Stimulated activated naive CD8-positive, alpha-beta T cell treated with anti-CD3 and anti-CD28 coated beads, Interleukin-15, Interleukin-2, amounts not matched to agents 100 U/mL and 50 U/mL, for 24 hours (primary cell): Measurements from ENCODE around the gene NELL2.
A peak's percentile ranks its signal among the peaks of the same experiment; 100 is the strongest.
"Not testable (repeated sequence)": the region's sequence is repeated elsewhere in the genome, so short reads cannot be mapped to it uniquely, and the experiment has no call there.

Source experiments
- ATAC-seq: fragments of 150-1000 bp; cut with Tn5 transposase; one replicate; pipeline ENCODE4 v1.10.0; 2021
- DNase-seq: peaks from one replicate; pipeline ENCODE4 v3.0.0; 2021

The NELL2 gene

DNA sequence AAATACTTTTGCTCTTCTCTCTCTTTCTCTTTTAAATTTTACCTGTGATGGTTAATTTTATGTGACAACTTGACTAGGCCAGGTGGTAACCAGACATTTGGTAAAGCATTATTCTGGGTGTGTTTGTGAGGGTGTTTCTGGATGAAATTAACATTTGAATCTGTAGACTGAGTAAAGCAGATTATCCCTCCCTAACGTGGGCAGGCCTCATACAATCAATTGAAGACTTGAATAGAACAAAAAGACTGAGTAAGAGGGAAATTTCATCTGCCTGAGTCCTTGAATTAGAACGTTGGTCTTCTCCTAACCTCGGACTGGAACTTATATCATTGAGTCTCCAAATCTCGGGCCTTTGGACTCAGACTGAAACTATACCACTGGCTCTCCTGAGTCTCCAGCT, 182.1 kb downstream of the NELL2 start:
- ATAC-seq (peak; percentile 63), DNase-seq (no peak)

- ATAC-seq (no peak), DNase-seq (no peak)
These were observed 186.5 kb downstream of the NELL2 start for GRCh38 chr12:44689587-44689986.

- not testable (repeated sequence) for ATAC-seq, DNase-seq
These were observed 189.2 kb downstream of the NELL2 start for GRCh38 chr12:44686821-44687432.

- no peak for DNase-seq
- no peak for ATAC-seq
These were observed 198.4 kb downstream of the NELL2 start for GRCh38 chr12:44677724-44678123.

GRCh38 chr12:44674875-44675274, 201.2 kb downstream of the NELL2 start:
- ATAC-seq (no peak), DNase-seq (no peak)

DNA sequence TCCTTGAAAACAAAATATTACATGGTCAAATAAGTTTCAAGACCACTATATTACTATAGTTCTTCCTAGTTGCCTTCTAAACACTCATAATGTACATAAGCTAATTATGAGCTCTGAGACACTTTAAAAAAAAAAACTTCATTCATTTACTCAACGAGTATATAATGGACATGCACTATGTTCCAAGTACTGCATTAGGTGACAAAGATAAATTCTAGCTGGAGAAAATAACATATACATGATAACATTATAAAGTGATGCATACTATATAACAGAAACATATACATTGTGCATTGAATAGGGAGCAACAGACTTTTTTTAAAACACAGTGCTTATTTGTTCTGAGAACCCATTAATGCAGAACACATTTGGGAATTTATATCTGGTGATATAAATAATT, 202.3 kb downstream of the NELL2 start:
- DNase-seq (no peak), ATAC-seq (no peak)

DNA sequence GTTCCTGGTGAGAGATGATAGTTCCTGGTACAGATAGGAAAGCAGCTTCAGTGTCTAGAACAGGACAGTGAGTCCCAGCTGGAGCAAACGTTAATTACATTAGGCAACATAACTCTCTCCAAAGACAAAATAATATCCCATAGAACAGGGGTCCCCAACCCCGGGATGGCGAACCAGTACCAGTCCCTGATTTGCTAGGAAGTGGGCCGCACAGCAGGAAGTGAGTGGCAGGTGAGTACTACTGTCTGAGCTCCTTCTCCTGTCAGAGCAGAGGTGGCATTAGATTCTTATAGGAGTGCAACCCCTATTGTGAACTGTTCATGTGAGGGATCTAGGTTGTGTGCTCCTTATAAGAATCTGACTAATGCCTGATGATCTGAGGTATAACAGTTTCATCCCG, 204.1 kb downstream of the NELL2 start:
- no peak for ATAC-seq
- no peak for DNase-seq

DNA sequence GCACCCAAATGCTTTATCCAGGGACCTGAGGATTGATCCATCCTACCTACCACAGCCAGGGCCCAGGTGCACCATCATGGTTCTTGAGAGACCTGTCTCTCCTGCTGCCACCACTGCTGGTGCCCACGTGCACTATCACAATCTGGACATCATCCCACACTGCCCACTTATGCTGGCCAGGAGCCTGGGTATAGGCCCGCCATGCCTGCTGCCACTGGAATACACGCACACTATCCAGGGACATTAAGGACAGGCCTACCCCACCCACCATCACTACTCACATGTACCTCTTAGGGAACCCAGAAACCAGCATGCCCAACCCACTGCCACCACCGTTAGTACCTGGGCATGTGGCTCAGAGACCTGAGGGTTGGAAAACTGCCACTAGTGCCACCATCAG, 207.7 kb downstream of the NELL2 start:
- no peak for DNase-seq
- ATAC-seq, result no peak

GRCh38 chr12:44667461-44667860, 208.7 kb downstream of the NELL2 start:
- ATAC-seq, result no peak
- no peak for DNase-seq

DNA sequence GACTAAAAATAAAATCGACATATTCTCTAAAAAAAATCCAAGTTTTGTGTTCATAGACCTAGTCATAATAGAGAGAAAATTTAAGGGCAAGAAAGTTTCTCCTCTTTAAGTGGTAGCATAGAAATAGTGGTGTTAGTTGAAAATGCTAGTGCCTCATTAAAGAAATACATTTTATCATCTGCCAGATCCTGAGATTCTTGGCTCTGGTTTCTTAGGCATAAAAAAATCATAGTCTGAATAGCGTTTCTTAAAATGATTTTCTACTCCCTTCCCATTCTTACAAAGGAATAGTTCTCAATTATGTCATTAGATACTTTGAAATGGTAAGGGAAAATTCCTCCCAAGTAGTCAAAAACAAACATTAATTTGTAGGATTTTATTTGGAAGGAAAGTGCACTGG, 212.8 kb downstream of the NELL2 start:
- DNase-seq, result no peak
- ATAC-seq, result no peak

- no peak for ATAC-seq
- no peak for DNase-seq
These were observed 220.3 kb downstream of the NELL2 start for GRCh38 chr12:44655846-44656245.

GRCh38 chr12:44654646-44655639, 221.2 kb downstream of the NELL2 start:
- DNase-seq (peak; percentile 17), ATAC-seq (peak; percentile 14)

DNA sequence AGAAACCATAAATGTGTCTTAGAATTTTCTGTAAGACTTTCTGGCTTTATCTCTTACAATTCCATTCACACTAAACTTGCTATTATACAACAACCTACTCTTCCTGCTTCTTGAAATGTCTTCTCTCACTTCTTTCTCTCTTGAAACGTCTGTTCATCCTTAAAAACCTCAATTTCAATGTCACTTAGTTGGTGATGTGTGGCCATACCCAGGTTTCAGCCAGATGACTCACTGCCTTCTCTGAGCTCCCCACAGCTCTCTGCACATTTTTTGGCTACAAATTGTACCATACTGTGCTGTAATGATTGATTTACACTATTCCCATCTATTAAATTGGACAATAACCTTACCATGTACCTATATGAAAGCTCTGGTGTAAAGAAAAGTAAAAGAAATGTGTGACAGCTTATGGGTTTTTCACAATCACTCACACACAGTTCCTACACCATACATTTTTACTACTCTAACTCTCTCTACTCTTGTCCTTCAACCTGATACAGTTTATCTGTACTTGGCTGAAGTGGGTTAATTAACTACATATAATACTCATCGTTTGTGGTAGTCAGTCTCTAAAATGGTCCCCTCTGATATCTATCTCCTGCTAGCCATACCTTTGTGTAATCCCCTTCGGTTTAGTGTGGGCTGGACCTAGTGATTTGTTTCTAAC, 222.1 kb downstream of the NELL2 start:
- peak; percentile 76 for ATAC-seq

DNA sequence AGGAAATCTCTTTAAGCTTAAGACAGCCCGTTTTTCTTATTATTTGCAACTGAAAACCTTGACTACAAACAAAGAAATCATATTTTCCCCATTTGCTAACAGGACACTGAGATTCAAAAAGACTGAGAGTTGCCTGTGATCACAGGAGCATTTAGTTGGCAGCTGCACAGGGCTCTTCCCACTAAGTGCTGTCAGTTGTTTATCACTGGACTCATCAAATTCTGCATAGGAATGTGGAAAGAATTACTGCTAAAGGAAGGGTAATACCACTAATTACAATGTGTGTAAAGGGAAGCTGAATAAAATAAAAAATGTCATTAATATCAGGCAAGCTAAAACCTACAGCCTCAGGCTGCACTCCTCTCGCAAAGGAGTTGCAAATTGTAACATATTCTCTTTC, 226.4 kb downstream of the NELL2 start:
- DNase-seq (no peak), ATAC-seq (no peak)

More for the DNA sequence above, 222.1 kb downstream of the NELL2 start:
- DNase-seq, result no peak

- ATAC-seq (peak; percentile 65), DNase-seq (no peak)
These were observed 228.0 kb downstream of the NELL2 start for GRCh38 chr12:44647917-44648690.

GRCh38 chr12:44640427-44641190, 235.5 kb downstream of the NELL2 start:
- DNase-seq (no peak), ATAC-seq (no peak)

- no peak for ATAC-seq
- DNase-seq, result no peak
These were observed 238.2 kb downstream of the NELL2 start for GRCh38 chr12:44637875-44638274.

GRCh38 chr12:44628180-44628579, 247.9 kb downstream of the NELL2 start:
- no peak for ATAC-seq
- no peak for DNase-seq

GRCh38 chr12:44627387-44628166, 248.5 kb downstream of the NELL2 start:
- ATAC-seq (no peak), DNase-seq (no peak)

DNA sequence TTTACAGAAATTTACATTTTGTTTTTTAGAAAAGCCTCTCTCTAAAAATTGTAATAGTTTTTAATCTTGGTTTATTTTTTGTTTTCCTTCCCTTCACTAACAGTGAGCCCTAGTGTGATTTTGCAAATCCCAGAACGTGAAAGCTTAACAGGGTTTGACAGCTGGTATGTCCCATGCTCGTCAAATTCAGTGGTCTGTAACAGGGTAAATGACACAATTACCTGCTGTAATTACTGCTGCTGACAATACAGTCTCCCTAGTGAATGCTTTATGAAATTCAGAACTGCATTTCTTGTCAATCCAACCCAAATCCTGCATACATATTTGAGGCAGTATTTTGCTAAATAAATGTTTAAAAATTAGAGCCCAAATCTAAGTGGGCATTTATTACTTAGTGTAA, 249.2 kb downstream of the NELL2 start:
- DNase-seq, result no peak
- no peak for ATAC-seq

DNA sequence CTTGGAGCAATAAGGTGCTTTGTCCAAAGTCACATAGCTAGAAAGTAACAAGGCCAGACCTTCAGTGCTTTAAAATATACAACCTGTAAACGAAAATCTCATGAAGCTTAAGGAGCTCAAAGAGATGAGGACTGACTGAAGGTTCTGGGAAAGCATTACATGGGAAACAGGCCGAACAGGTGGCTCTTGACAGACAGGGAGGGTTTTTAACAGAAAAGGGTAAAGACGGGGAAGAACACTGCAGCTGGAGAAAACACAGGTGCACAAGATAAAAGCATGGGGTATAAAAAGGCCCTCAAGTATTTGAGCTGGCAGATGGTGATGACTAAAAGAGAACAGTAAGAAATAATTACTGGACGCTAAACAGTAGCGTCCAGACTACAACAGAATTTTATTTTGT, 257.2 kb downstream of the NELL2 start:
- no peak for ATAC-seq
- DNase-seq, result no peak
